NCI-H226 (cell line): ENCODE data around the gene SGIP1.

Experiments used
- DNase-seq: peaks from one replicate; pipeline ENCODE4 v3.0.0-alpha.2; 2015

The SGIP1 gene

GRCh38 chr1:66533804-66534740, at the start of gene SGIP1:
Gene SGIP1, plus strand, starts transcription at chr1:66534153. Its CDS starts 206 bp downstream, at chr1:66534359.
- no peak for DNase-seq

GRCh38 chr1:66489151-66489550, 44.8 kb upstream of the SGIP1 start:
- DNase-seq, result peak; percentile 29

- no peak for DNase-seq
Measured at GRCh38 chr1:66489972-66490601, 43.9 kb upstream of the SGIP1 start.

GRCh38 chr1:66490816-66491215, 43.1 kb upstream of the SGIP1 start:
- no peak for DNase-seq

- DNase-seq, result no peak
Measured at GRCh38 chr1:66492424-66492823, 41.5 kb upstream of the SGIP1 start.

- no peak for DNase-seq
Measured at GRCh38 chr1:66493731-66494130, 40.2 kb upstream of the SGIP1 start.

- DNase-seq, result no peak
Measured at GRCh38 chr1:66494482-66494881, 39.5 kb upstream of the SGIP1 start.

- no peak for DNase-seq
Measured at GRCh38 chr1:66495495-66495894, 38.5 kb upstream of the SGIP1 start.

GRCh38 chr1:66497910-66498309, 36.0 kb upstream of the SGIP1 start:
- no peak for DNase-seq

- DNase-seq, result no peak
Measured at GRCh38 chr1:66500301-66500700, 33.7 kb upstream of the SGIP1 start.

- no peak for DNase-seq
Measured at GRCh38 chr1:66502086-66502485, 31.9 kb upstream of the SGIP1 start.

GRCh38 chr1:66503841-66504470, 30.0 kb upstream of the SGIP1 start:
- DNase-seq, result no peak

GRCh38 chr1:66505671-66506392, 28.1 kb upstream of the SGIP1 start:
- peak; percentile 55 for DNase-seq

- DNase-seq, result no peak
Measured at GRCh38 chr1:66506393-66506687, 27.6 kb upstream of the SGIP1 start.

- no peak for DNase-seq
Measured at GRCh38 chr1:66506991-66507390, 27.0 kb upstream of the SGIP1 start.

GRCh38 chr1:66510407-66510806, 23.5 kb upstream of the SGIP1 start:
- no peak for DNase-seq

- no peak for DNase-seq
Measured at GRCh38 chr1:66511118-66511517, 22.8 kb upstream of the SGIP1 start.

- no peak for DNase-seq
Measured at GRCh38 chr1:66517959-66518358, 16.0 kb upstream of the SGIP1 start.

GRCh38 chr1:66518654-66519053, 15.3 kb upstream of the SGIP1 start:
- no peak for DNase-seq

- DNase-seq, result no peak
Measured at GRCh38 chr1:66519992-66520391, 14.0 kb upstream of the SGIP1 start.

GRCh38 chr1:66520655-66521054, 13.3 kb upstream of the SGIP1 start:
- DNase-seq, result no peak

- peak; percentile 79 for DNase-seq
Measured at GRCh38 chr1:66521721-66522365, 12.1 kb upstream of the SGIP1 start.

GRCh38 chr1:66523562-66523961, 10.4 kb upstream of the SGIP1 start:
- no peak for DNase-seq
